Activated CD8-positive, alpha-beta memory T cell treated with anti-CD3 and anti-CD28 coated beads for 4 hours (primary cell): ENCODE results near the gene ACTN1.
"Not testable (repeated sequence)": the region's sequence is repeated elsewhere in the genome, so short reads cannot be mapped to it uniquely, and the experiment has no call there.

Source experiments
- DNase-seq, 2 donors: peaks; one replicate each; pipeline ENCODE4 v3.0.0-alpha.2; 2020; ENCODE audit warnings: low read depth in 2 of 2

Gene ACTN1

DNA sequence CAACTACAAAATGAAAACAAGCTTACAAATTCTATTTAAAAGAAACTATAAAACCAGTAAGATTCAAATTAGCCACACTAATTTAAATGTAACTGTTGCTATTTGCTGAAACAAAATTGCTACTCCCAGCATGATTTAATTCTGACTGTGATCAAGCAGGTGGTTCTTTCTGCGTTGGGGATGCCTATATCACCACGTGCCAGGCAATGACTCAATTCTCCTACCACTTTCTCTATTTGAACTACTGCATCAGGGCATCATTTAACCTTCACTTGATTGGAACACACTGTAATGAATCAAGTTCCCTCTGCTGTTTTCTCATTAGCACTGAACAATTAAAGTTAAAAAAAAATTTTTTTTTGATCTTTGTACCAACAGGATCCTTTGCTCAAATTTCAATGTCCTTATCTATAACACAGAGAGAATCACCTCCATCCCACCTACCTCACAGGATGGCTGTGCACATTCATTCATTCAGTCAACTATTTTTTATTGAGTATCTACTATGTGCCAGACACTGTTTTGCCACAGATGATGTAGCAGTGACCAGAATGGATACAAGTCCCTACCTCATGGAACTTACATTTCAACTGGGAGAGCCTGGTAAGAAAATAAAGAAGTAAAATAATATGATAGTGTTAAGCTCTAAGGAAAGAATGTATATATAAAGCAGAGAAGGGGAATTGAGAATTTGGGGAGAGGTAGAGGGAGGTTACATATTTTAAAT, 8.0 kb upstream of the ACTN1 start:
- no peak for DNase-seq

DNA sequence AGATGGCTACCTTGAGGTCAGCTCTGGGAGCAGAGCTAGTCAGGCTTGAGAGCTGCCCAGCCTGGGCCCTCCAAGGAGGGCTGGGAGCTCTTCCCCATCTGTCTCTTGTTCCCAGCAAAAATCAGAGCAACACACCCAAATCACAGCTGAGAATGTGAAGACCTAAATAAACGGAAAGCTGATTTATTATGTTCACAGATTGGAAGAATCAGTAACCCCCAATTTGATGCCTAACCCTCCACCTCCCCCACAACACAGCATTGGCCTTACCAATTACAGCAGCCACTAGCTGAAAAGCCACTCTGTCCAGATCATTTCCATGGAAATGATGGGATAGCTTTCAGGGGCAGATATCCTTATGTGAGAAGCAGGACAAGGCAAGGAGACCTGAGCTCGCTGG, 7.1 kb upstream of the ACTN1 start:
- DNase-seq: no peak

DNA sequence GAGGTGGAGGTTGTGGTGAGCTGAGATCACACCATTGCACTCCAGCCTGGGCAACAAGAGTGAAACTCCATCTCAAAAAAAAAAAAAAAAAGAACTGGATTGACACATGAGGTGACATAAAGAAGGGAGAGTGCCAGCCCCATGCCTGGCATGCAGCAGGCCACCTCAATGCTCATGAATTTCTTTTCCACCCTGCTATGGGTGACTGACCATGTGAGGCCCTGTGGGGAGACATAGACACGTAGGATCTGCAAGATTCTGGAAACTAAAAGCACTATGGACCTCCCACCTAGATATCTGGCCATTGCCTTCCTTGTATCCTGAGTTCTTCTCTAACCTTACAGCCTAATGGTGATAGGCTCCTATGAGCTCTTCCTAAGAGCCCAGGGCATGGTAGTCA, 5.6 kb upstream of the ACTN1 start:
- DNase-seq: no peak

DNA sequence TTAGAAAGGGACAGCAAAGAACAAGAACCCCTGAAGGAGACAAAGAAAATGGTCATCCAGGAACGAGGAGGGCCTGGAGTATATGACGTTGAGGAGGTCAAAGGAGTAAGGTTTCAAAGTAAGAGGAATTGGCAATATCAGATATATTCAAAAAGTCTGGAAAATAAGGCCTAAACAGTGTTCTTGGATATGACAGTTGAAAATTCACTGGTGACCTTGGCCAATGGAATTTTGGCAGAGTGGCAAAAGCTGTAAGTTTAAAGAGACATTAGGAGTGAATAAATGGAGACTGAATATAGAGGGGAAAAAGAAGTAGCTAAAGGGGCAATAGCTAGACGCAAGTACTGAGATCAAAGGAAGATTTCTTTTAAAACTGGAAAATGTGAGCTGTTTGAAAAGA, 4.1 kb upstream of the ACTN1 start:
- DNase-seq: no peak

DNA sequence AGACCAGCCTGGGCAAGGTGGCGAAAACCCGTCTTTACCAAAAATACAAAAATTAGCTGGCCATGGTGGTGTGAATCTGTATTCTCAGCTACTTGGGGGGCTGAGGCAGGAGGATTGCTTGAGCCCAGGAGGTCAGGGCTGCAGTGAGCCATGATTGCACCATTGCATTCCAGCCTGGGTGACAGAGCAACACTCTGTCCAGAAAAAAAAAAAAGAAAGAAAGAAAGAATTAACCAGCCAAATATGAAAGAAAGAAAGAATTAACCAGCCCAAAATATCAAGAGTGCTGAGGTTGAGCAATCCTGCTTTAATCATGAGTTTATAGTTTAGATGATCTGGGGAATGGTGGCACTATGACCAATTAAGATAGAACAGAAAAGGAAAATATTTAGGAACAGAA, 3.5 kb upstream of the ACTN1 start:
- no peak for DNase-seq

DNA sequence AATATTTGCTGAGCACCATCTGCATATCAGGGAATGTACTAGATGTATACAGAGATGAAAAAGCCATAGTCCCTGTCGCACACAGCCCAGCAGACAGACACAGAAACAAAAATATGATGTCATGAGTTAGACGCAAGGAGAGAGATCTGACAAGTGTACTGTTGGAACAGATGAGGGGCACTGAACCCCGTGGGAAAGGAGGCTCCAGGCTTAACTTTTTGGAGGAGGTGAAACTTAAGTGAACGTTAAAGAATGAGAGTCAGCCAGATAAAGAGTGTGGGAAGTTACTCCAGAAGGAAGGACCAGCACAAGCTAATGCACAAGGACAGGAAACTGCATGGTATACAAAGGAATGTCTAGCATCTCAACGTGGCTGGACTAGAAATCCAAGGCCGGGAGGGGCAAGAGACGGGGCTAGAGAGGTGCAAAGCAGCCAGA, 2.5 kb upstream of the ACTN1 start:
- no peak for DNase-seq

DNA sequence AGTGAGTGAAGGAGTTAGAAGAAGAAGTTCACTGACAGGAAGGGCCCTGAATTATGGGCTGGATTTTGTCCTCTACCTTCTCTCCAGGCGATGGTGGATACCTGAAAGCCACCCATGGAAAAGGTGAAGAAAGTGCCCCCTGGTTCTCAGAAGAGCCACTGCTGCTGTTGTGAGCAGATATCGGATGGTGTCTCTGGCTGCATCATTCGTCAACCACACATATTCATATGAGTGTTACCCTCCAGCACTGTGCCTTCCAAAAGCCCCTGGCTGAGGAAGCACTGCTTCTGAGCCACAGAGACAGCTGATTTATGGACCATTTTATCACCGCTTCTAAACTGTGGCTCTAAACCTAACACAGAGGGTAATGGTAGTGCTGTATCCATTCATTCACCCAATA, 2.0 kb upstream of the ACTN1 start:
- no peak for DNase-seq

DNA sequence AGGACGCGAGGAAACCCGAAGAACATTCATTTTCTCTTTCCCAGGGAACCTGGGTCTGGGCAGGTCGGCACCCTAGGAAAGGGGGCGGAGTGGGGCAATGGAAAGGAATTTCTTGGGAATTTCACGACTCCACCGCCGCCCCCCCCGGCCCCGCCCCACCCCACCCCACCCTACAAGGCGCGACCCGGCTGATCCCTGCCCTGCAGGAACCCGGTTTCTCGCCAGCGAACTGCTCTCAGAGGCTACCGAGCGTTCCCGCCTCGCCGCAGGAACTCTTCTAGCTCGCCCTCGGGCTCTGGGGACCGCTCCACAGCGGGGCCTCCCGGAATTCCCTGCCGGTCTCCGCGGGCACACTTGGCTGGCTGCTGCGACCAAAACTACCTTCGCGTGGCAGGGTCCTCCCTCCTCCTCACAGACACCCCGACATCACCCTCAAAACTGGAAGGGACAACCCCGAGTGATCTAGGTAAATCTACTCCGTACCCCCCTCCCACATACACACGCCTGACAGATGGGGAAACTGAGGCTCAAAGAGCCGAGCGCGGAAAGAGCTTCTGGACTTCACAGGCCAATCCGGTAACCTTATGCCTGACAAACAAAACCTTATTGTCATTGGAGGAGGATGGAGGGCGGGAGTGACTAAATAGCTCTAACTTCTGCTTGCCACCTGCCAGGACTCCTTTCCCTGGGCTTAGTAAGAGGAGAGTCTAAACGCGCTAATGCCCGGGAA, 785 bp upstream of the ACTN1 start:
- DNase-seq: no peak

DNA sequence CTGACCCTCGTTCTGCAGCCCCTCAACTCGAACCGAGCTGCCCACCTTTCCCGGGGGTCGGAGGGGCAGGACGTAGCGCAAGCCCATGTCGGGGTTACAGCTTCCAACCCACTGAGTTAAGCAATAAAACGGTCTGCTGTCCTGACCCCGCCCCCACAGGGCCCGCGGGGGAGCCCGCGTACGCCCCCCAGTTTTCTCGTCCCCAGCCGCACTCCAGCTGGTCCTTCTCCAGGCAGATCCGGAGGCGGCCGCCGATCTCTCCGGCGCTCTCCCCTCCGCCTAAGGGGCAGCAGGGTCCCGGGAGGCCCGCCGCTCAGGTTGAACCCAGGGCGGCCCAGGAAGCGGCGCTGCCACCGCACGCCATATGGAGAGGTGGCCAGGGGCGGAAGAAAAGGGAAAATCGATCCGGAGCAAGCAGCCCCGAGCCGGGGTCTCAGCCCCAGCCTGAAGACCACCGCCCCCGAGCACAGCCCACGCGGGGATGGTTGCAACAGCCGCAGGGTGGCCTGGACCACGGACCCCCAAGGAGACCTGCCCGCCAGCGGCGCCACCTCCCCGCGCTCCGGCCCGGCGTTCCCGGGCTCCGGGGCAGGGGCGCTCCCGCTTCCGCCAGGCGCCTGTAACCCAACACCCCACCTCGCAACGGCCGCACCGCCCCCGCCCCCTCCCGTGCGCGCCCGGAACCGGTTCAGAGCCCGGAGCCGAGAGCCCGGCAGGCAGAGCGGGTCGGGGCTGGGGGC, 760 bp downstream of the ACTN1 start:
- DNase-seq: no peak

DNA sequence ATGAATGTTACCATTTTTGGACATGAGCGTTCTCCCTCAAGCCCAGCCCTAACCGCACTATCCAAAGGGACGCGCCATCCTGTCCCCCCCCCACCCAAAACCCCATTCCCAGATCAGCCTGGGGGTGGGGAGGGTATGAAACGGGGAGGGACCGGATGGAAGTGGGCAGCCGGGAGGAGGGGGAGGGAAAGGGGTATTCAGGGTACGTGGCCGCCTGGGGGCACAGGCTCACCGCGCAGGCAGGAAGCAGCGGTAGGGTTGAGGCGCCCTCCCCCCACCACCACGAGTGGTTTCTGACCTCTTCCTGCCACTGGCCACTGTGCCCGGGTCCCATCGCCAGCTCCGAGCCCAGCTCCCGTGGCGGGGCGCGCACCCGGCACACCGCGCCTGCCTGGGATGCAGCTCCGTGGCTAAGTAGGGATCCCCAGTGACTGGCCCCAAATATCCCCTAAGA, 1.4 kb downstream of the ACTN1 start:
- DNase-seq: no peak

DNA sequence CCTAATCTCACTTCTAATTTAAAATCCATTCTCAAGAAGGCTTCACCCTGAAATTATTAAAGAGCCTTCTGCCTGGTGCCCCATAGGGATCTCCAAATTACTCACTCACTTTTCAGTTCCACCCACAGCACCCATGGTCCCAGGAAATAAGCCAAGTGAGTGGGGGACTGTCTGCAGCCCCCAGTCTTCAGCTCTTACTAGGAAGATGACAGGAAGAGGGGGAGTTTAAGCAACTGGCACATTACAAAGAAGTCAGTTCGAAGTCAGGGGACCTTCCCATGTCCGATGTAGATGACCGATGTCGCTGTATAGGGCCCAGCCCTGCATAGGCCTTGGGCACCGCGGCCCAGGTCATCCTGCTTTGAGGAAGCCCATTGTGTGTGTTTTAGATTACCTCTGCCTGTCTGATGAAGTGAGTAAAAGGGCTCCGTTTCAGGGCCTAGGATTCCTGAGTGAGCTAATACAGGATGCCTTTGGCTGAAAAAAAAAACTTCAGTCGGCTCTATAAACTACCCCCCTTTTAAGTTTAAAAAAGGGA, 1.9 kb downstream of the ACTN1 start:
- DNase-seq: no peak

DNA sequence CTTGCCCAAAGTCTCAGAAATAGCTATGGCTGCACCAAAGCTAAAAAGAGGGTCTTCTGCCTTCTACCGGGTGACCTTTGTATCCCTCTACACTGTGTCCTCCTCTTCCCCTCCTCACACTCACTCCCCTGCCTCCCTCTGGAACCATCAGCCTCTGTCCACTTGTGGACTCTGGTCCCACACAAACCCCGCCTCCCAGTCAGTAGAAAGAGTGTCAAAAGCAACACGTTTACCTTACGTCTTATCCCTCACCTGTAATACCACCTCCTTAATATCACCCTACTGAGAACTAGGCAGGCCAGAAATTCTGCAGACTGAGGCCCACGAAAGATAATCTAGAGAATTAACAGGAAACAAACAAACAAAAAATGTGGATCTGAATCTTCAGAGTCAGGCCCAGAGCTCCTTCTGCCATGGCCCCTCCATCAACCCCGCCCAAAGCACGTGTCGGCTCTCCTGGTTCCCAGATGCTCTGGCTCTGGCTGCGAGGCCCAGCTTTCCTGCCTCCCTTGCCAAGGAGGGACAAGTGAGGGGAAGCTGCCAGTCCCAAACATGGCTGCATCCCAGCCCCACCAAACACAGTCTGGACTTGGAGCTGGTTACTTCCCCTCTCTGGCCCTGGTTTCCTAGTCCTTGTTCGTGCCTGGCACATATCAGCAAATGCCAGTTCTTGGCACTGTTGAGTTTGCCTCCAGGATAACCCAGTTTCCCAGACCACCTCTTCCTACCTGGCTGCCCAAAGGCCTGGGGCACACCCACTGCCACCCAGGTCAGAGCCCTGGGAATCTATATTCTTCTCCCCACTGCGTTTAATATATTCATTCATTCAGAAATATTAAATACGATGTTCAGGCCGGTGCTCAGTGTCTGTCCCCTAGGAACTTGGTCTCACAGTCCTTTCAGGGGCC, 2.7 kb downstream of the ACTN1 start:
- no peak for DNase-seq

DNA sequence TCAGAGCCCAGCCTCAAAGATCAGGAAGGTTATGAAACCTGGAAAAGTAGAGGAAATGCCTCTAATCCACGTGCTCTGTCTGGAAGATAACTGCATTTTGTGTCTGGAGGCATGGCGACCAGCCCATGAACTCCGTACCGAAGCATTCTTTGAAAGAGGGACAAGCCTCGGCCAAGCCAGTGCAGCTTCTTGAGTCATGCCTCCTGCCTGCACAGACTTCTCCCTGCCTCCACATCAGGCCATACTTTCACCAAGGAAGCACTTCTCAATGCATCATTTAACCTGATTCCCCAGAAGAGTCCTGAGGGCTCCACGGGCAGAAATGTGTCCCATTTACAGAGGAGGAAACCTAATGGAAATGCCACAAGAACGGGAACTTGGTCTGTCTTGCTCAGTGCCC, 3.4 kb downstream of the ACTN1 start:
- DNase-seq: no peak

DNA sequence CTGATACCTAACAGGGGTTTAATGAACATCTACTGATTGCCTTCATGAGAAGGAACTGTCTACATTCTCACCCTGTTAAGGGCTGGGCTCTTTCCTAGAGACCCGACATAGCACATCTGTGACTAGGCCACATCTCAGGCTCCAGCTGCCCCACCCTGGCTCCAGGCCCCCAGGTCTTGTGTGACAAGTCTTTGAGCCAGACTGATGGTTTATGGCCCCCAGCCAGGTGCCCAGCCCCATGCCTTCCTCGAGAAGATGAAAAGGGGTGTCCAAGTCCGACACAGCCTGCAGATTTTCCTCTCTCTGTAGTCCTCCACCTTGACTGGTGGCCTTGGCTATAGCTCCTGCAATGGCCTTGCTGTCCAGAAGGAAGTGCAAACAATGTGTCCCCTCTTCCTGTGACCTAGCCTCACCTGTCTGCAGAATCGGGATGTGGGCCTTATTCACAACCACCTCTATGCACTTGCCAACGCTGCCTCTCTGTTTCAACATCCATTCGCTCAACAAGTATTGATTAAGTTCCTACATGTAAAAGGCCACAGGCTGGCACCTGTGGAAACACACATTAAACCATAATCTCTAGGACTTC, 4.2 kb downstream of the ACTN1 start:
- no peak for DNase-seq

DNA sequence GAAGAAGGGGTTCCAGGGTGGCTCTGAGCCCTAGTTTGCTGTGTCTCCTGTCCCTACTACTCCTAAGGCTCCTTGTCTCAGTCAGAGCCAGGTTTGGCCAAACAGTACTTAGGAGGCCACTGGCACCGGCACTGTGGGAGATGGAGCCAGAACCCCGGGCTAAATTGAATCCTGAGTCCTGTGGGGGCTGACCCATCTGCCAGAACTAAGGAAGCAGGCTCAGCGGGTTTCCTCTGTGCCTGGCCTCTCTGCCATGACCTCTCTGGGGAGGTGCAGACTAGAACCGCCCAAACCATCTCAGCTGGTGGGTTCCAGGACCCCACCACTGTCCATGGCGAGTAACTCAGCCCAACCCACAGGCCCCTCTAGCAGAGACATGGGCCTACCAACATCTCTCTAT, 5.5 kb downstream of the ACTN1 start:
- no peak for DNase-seq

DNA sequence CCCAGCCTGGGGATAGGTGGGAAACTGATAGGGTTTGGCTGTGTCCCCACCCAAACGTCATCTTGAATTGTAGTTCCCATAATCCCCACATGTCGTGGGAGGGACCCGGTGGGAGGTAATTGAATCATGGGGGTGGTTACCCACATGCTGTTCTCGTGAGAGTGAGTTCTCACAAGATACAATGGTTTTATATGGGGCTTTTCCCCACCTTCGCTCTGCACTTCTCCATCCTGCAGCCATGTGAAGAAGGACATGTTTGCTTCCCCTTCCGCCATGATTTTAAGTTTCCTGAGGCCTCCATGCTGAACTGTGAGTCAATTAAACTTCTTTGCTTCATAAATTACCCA, 5.9 kb downstream of the ACTN1 start:
- not testable (repeated sequence) for DNase-seq

DNA sequence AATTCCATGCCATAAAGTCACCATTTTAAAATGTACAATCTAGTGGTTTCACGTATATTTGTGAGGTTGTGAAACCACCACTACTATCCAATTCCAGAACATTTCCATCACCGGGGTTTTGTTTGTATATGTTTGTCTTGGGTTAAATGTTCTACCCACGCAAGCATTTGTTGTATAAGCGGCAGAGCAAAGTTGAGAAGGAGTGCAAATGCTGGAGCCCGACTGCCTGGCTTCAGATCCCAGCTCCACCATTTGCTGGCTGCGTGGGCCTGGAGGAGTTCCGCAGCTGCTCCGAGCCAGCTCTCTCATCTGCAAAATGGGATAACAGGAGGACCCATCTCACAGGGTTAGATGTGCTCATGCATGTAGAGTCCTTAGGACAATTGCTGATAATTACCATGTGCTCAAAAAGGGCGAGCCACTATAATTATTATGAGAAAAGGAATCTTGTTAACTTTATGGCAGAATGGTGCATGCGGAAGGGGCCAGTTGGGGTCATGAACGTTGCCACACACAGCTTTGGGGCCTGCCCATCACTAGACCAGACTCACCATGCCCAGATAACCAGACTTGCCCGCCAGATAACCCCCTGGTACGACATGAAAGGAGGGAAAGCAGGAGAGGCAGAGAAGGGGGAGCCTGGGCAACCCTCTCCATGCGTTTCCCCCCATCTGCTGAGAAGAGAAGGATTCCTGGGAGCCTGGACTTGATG, 6.4 kb downstream of the ACTN1 start:
- DNase-seq: no peak

DNA sequence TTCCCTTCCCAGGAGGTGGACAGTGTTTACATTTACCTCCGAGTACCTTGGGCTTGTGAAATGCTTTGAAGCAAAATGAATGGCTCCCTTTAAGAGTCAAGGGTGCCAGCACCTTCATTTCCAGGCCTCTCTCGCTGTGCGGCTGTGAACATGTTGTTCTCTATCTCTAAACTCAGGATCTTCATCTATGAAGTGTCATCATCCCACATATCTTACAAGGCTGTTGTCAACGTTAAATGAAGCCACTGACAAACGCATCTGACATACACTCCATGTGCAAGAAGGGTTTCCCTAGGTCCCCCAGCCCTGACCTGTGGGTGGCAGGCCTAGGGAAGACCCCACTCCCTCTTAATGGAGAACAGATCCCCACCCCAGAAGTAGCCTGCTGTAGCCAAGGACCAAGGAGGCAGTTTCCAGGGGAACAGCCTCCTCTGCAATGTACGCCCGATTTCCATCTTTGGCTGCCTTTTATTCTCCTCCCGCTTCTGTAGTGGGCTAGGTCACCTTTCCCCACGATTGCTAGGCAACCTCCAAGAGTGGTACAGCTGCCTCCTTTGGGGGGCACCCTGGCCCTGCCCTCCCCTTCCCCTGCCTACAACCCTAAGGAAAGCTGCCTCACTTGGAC, 7.6 kb downstream of the ACTN1 start:
- DNase-seq: no peak

DNA sequence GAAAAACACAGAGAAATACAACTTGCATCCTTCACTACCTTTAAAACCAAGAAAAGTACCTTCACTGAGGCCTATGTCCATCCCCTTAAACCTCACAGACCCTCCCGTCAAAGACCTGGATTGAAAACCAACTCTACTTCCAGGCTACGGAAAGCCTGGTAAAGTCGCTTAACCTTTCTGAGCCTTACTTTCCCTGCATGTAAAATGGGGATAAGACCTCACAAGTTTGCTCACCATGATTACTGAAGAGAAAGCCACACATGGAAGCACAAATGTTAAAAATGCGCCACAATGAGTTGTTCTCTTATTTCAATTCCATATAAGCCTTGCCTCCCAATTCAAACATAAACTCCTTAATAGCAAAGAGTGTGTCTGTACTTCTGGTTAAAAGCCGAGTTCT, 8.4 kb downstream of the ACTN1 start:
- DNase-seq: no peak

DNA sequence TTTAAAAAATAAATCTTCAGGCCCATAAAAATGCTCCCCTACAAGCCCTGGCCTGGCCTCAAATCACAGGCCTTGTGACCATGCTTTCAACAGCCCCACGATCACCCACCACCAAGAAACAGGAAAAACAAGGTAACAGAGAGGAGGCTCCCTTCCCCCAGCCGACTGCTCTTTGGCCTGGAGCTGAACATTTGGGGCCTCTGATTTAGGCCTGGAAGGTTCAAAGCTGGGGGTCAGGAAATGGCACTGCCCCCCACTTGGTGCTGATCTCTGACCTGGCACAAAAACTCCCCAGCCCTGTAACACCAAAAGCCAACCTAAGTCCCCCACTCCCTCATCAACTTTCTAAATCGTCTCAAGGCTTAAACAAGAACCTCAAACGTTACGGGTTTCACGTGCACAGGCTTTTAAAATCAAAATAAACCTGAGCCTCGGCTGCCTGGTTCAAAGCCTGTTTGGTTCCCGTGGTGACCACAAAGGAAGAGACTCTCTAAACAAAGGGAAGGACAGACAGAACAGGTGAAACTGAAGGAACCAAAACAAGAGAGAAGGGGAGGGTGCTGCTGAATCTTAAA, 9.0 kb downstream of the ACTN1 start:
- DNase-seq: no peak
